HFF-Myc (cell line): ENCODE results near the gene CNDP1.

Source experiments
- DNase-seq: peaks from one replicate; pipeline ENCODE4 v3.0.0-alpha.2; 2011; ENCODE audit warnings: low read depth; ENCODE audit errors: extremely low read depth
- H3K4me3 ChIP-seq: replicated peaks from 2 replicates; pipeline ENCODE4 v1.5.1; 2011; ENCODE audit warnings: low read depth, mild to moderate bottlenecking, control low read depth, low read length
- CTCF ChIP-seq: IDR thresholded peaks from 2 replicates; pipeline ENCODE4 v1.5.1; 2012; ENCODE audit warnings: mild to moderate bottlenecking, low read depth, low read length, control low read depth; ENCODE audit errors: missing control alignments

The CNDP1 gene

GRCh38 chr18:74528478-74528877 is 5.8 kb upstream of the CNDP1 start:
- no peak overlapping the region for H3K4me3 ChIP-seq
- no peak for DNase-seq
- no peak for TF ChIP-seq CTCF

GRCh38 chr18:74528913-74529312 is 5.4 kb upstream of the CNDP1 start:
- DNase-seq: no peak
- no peak for TF ChIP-seq CTCF
- H3K4me3 ChIP-seq: no peak overlapping the region

GRCh38 chr18:74529378-74529777 is 4.9 kb upstream of the CNDP1 start:
- DNase-seq: no peak
- TF ChIP-seq CTCF: no peak

GRCh38 chr18:74529811-74530583 is 4.3 kb upstream of the CNDP1 start:
- TF ChIP-seq CTCF: no peak
- H3K4me3 ChIP-seq: no peak overlapping the region
- no peak for DNase-seq

More at GRCh38 chr18:74529378-74529777, 4.9 kb upstream of the CNDP1 start:
- no peak overlapping the region for H3K4me3 ChIP-seq

GRCh38 chr18:74530584-74530862 is 3.8 kb upstream of the CNDP1 start:
- H3K4me3 ChIP-seq: no peak overlapping the region
- no peak for TF ChIP-seq CTCF
- DNase-seq: no peak

GRCh38 chr18:74531043-74531442 is 3.3 kb upstream of the CNDP1 start:
- no peak for TF ChIP-seq CTCF
- DNase-seq: no peak
- no peak overlapping the region for H3K4me3 ChIP-seq

GRCh38 chr18:74532511-74533025 is 1.7 kb upstream of the CNDP1 start:
- no peak for TF ChIP-seq CTCF

More at GRCh38 chr18:74532511-74533025, 1.7 kb upstream of the CNDP1 start:
- H3K4me3 ChIP-seq: no peak overlapping the region
- DNase-seq: no peak
